ENCODE measurements around the gene FBN3. TPM values are rescaled to one million over a fixed set of nuclear protein-coding genes. Genes with fewer than 3 reads are reported as not detected.

The FBN3 gene
- polyA plus RNA-seq, 1 of the 3 experiments (the other 2 are of a cell fraction) = not detected

GRCh38 chr19:8192221-8192820 is 42.9 kb upstream of the FBN3 start:
- Histone ChIP-seq H3F3A (replicated peaks; ENCODE audit: insufficient read depth) (no peaks in the 10 kb centered on the region), H3K9ac (no peak overlapping the region), H3K27ac (ENCODE audit: low read depth in 2 of 2, low read length in 1 of 2) (no peak overlapping the region), H3K27me3 (ENCODE audit: insufficient read depth) (no peaks in the 10 kb centered on the region), H3K4me3 (ENCODE audit: low read depth in 2 of 2, low read length in 1 of 2) (no peak overlapping the region), H3K4me1 (ENCODE audit: control insufficient read depth in 1 of 2, insufficient read depth in 2 of 2, low read depth in 1 of 2, low read length in 1 of 2) (peaks cover 0 to 3% of the 10 kb centered on the region in 2 experiments; a peak in 1 of 4 replicates), H3K9me3 (no peaks in the 10 kb centered on the region), H3K79me2 (ENCODE audit: insufficient read depth) (no peaks in the 10 kb centered on the region), H2AFZ (ENCODE audit: low read depth) (no peak overlapping the region), H4K20me1 (ENCODE audit: insufficient read depth) (no peaks in the 10 kb centered on the region), H3K9me2 (no peaks in the 10 kb centered on the region), H3K4me2 (no peak overlapping the region), H3K36me3 (replicated peaks in 1 of 2; ENCODE audit: control insufficient read depth in 1 of 2, insufficient read depth in 2 of 2, low read length in 1 of 2) (no peaks in the 10 kb centered on the region)
- WGBS (ENCODE audit: low lambda C conversion rate) = 75% methylated on average over 7 of the region's 7 CpGs
- no peak for DNase-seq
- no peak for TF ChIP-seq CHD2 (IDR thresholded peaks at IDR 0.05; ENCODE audit: low read length, partially characterized antibody)
- TF ChIP-seq IRF3 (IDR thresholded peaks at IDR 0.05; ENCODE audit: low read depth, low read length) = no peak
- TF ChIP-seq MXI1 (IDR thresholded peaks at IDR 0.05; ENCODE audit: low read depth, low read length) = no peak
- no peak for TF ChIP-seq EP300 (IDR thresholded peaks at IDR 0.05; ENCODE audit: borderline replicate concordance in 1 of 2, low read depth in 1 of 2, low read length in 1 of 2)
- TF ChIP-seq GATA2 (CRISPR knock-in tag; IDR thresholded peaks at IDR 0.05) = no peak
- no peak for TF ChIP-seq REST (IDR thresholded peaks at IDR 0.05; ENCODE audit: low read depth, low read length)
- TF ChIP-seq YY1 (IDR thresholded peaks at IDR 0.05; ENCODE audit: low read depth) = no peak
- no peak for TF ChIP-seq RAD21 (IDR thresholded peaks at IDR 0.05; ENCODE audit: low read length)
- TF ChIP-seq FOXJ3 (CRISPR knock-in tag; IDR thresholded peaks at IDR 0.05) = no peak
- TF ChIP-seq ZBTB33 (IDR thresholded peaks at IDR 0.05; ENCODE audit: borderline replicate concordance, low read depth) = no peak
- no peak for TF ChIP-seq CTCF (IDR thresholded peaks at IDR 0.05)
- no peak for TF ChIP-seq GABPA (IDR thresholded peaks at IDR 0.05; ENCODE audit: low read depth)
- ChIA-PET POLR2A (no interaction called here), CTCF (interaction anchor here (1.0 kb wide), 1 partner anchor 34 kb away, joined by 3 read pairs; no protein-coding TSS in a partner anchor)
